Fibroblast of skin of right biceps (primary cell): ENCODE data around the gene OR4M1.
"Not testable (repeated sequence)": the region's sequence is repeated elsewhere in the genome, so short reads cannot be mapped to it uniquely, and the experiment has no call there.

ENCODE experiments used
- DNase-seq: peaks from one replicate; pipeline ENCODE4 v3.0.0-alpha.2; 2013

Gene OR4M1

GRCh38 chr14:19823178-19823577, 49.9 kb downstream of the OR4M1 start:
- no peak for DNase-seq

- DNase-seq, result no peak
These were observed 50.5 kb downstream of the OR4M1 start for GRCh38 chr14:19823765-19824164.

GRCh38 chr14:19827626-19828244, 54.4 kb downstream of the OR4M1 start:
- not testable (repeated sequence) for DNase-seq

GRCh38 chr14:19828314-19828713, 55.0 kb downstream of the OR4M1 start:
- DNase-seq, result no peak
